NCI-H1930 (cell line): ENCODE results near the gene BTN1A1.
"Not testable (repeated sequence)": the region's sequence is repeated elsewhere in the genome, so short reads cannot be mapped to it uniquely, and the experiment has no call there.

ENCODE experiments used
- DNase-seq, 2 experiments: peaks; one replicate each; lab custom pipeline; 2025; lab: John Stamatoyannopoulos, UW

The BTN1A1 gene

DNA sequence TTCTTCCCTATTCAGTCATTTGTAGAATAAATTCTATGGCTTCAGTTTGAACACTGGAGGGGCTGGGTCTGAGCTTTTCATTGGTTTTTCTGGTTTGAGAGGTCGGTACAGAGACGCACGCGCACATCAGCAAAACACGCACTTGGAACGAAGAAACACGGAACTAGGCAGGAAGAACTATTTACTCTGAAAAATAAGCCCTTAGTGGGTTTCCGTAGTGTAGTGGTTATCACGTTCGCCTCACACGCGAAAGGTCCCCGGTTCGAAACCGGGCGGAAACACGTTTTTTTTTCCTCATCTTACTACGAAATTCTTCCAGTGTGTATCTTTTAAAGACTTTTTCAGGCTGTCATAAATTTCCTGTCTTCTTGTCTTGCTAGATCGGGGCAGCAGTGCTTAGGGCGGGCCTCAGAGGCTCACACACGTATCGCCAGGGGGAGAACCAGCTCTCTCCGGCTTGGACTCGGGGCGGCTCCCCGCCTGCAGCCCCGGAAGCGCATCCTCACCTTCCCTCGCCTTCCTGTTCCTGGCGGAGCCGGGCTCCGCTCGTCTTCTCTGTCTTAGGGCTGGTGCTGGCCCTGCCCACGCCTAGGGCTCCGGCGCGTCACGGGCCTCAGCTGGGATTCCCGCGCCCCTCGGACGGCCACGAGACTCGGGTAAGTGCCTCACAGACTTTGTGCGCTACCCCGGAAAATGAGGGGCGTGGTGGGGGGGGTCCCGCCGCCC, 37.9 kb downstream of the BTN1A1 start, which contains the start of gene HMGN4:
TSS of gene HMGN4 (plus strand) at position 521 of the 726 bp plus-strand sequence. CDS start 6,841 bp downstream, outside the sequence.
- peak; percentile 80 to 82 for DNase-seq

- DNase-seq = no peak
Observed at GRCh38 chr6:26538572-26538902, 38.4 kb downstream of the BTN1A1 start.

- DNase-seq = no peak
Observed at GRCh38 chr6:26539071-26539615, 39.0 kb downstream of the BTN1A1 start.

DNA sequence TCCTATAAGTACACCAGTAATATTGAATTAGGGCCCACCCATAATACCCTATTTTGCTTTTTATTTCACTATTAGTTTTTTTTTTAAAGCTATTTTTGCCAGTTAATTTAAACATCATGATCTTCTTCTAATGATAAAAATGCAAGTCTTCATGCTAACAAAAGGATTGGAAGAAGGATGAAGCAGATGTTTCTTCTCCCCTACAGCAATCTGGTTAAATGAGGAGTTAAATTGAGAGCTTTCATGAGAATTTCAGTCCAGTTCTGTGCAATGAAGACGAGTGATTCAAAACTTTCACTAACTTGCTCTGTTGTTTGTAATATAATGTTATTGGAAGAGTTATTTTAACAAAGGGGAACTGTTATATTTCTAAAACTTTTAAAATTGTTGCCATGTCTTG, 41.5 kb downstream of the BTN1A1 start:
- DNase-seq = no peak

GRCh38 chr6:26543953-26544352, 43.9 kb downstream of the BTN1A1 start:
- no peak for DNase-seq

DNA sequence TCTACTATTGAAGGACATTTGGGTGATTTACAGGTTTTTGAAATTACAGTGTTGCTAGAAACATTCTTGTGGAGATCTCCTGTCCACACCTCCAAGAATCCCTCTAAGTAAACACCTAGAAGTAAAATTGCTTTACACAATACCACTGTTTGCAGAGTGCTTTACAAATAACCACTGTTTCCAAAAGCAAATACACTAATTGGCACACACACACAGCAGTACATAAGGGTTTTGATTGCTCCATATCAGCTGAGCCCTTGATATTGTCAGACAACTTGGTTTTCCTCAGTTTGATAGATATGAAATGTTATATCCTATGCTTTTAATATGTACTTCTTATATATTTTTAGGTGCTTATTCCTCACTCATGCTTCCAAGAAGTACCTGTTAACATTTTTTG, 44.4 kb downstream of the BTN1A1 start:
- DNase-seq = peak in 1 of 2 experiments; percentile 20

DNA sequence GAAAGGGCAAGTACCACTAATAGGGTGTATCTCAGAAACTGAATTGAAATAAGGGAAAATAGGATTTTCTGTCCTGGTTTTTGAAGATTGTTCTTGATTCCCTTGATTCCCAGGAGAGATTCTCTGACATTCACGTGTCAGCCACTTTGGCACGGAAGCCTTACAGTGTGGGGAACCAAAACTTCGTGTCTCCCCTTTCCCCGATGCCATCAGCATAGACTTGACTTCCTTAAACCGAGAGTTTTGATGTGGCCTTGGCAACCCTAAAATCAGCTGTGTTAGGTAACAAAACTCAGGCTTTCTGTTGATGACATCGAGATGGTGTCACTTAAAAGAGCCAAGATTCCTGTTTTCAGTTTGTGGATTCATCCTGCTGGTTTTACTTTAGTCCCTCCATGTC, 45.5 kb downstream of the BTN1A1 start:
- no peak for DNase-seq

GRCh38 chr6:26547363-26547762, 47.3 kb downstream of the BTN1A1 start:
- not testable (repeated sequence) for DNase-seq

GRCh38 chr6:26550250-26550993, 50.3 kb downstream of the BTN1A1 start:
- DNase-seq = peak; percentile 77 to 86

GRCh38 chr6:26552205-26552604, 52.1 kb downstream of the BTN1A1 start:
- no peak for DNase-seq

DNA sequence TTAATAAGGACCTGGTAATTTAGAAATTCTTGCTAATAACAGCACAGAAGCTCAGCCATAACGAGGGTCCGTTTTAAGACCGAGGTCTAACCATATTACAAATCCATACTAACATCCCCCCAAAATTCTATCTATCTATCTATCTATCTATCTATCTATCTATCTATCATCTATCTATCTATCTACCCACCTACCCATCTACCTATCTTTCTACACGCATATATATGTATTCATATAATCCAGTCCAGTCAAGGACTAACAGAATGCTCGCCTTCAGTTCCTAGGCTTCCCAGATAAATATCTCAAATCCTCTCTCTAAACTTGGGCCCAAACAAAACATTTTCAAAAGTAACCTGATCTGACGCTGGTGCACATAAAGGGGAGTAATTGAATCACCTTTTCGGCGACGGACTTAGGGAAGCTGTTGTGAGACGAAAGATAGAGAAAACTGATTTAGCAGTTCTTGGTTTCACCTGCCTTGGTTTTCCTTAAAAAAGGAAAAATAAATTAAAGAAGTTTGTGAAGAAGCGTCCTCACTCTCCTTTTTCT, 52.6 kb downstream of the BTN1A1 start:
- DNase-seq = no peak

DNA sequence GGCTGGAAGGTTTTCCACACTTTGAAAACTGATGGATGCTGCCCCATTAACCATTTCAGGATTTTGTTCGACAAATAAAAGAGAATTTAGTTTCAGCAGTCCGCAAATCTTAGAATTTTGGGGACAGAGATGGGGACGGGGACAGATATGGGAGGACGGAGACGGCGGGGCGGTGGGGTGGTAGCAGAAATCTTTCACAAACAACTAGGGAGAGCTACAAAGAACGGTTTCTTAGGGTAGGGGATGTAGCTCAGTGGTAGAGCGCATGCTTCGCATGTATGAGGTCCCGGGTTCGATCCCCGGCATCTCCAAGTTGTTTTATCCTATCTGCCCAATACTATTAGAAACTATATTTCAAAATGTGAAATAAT, 53.1 kb downstream of the BTN1A1 start:
- DNase-seq = peak; percentile 68 to 72

GRCh38 chr6:26553635-26554446, 53.7 kb downstream of the BTN1A1 start:
- peak; percentile 69 to 85 for DNase-seq

- DNase-seq = no peak
Observed at GRCh38 chr6:26554447-26554696, 54.3 kb downstream of the BTN1A1 start.

- DNase-seq = peak; percentile 49 to 64
Observed at GRCh38 chr6:26554697-26555504, 54.8 kb downstream of the BTN1A1 start.

GRCh38 chr6:26555505-26556262, 55.6 kb downstream of the BTN1A1 start:
- DNase-seq = peak; percentile 55 to 71

DNA sequence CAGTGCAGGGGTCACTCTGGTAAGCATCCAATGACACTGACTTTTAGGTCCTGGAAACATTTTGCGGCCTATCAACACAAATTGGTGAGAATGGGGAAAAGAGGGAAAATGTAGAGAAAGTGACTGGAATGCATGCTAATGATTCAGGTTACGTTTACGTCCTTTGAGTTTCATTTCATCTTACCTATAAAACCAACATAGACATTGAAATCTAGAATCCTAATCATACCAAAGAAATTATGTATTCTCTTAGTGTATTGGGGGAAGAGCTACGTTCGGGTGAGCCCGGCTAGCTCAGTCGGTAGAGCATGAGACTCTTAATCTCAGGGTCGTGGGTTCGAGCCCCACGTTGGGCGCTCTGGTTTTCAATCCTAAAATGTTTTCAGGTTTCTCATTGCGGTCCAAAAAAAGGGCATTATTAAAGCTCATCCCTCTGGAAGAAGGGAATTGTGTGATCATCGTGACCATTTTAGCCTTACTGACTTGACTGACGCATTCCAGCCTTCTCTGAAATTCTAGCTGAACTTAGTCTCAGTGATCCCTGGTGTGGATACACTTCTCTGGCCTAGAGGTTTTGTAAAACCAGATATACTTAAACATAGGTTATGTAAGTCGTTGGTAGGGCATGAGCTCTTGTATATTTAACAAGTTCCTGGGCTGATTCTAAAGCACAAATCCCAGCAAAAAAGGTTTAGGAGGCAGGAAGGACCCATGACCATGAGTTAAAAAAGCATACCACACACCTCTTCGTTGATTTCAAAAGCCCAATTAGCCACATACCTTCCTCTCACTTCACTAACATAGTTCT, 56.4 kb downstream of the BTN1A1 start:
- DNase-seq = peak; percentile 75 to 82
